Measurements from ENCODE around the gene HAUS6.

HAUS6 gene

GRCh38 chr9:19032406-19032805, 70.3 kb downstream of the HAUS6 start:
- TF ChIP-seq CTCF (IDR thresholded peaks at IDR 0.05; ENCODE audit: low read depth, low read length) = no peak
- DNase-seq (ENCODE audit: low read depth) = no peak
- no peak overlapping the region for H3K4me3 ChIP-seq (ENCODE audit: low read depth, low read length)

DNA sequence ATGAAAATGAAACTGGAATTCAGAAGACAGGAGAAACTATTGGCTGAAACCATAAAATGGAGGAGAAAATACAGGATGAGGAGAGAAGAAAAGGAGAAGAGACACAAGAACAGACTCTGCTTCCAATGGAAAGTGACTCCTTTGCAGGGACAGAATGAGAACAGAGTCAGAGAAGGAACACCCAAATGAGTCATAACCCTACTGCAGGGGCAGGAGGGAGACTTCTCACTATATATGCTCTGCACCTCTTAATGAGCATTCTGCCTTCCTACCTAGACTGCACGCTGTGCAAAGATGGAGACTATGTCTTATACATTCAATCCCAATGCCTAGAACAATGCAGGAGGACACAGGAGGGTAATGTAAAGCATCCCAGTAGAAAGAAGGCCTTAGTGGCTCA, 71.8 kb downstream of the HAUS6 start:
- H3K4me3 ChIP-seq (ENCODE audit: low read depth, low read length) = no peak overlapping the region
- no peak for TF ChIP-seq POLR2A (IDR thresholded peaks at IDR 0.05; ENCODE audit: extremely low read depth, insufficient read length)
- TF ChIP-seq, protein P1, sequence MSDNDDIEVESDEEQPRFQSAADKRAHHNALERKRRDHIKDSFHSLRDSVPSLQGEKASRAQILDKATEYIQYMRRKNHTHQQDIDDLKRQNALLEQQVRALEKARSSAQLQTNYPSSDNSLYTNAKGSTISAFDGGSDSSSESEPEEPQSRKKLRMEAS (IDR thresholded peaks at IDR 0.05; ENCODE audit: low read depth, low read length) = no peak
- no peak for TF ChIP-seq CTCF (IDR thresholded peaks at IDR 0.05; ENCODE audit: low read depth, low read length)
- TF ChIP-seq MYC (IDR thresholded peaks at IDR 0.05; ENCODE audit: low read depth, low read length) = no peak
- DNase-seq (ENCODE audit: low read depth) = no peak

GRCh38 chr9:19028835-19029451, 73.8 kb downstream of the HAUS6 start:
- peak; percentile 79 for DNase-seq (ENCODE audit: low read depth)
- TF ChIP-seq CTCF (IDR thresholded peaks at IDR 0.05; ENCODE audit: low read depth, low read length) (peak; percentile 88), POLR2A (IDR thresholded peaks at IDR 0.05; ENCODE audit: extremely low read depth, insufficient read length) (no peak), MYC (IDR thresholded peaks at IDR 0.05; ENCODE audit: low read depth, low read length) (no peak)
- no peak overlapping the region for H3K4me3 ChIP-seq (ENCODE audit: low read depth, low read length)

- H3K4me3 ChIP-seq (ENCODE audit: low read depth, low read length) = no peak overlapping the region
- TF ChIP-seq, protein P1 (IDR thresholded peaks at IDR 0.05; ENCODE audit: low read depth, low read length) = no peak
- TF ChIP-seq MYC (IDR thresholded peaks at IDR 0.05; ENCODE audit: low read depth, low read length) (no peak), POLR2A (IDR thresholded peaks at IDR 0.05; ENCODE audit: extremely low read depth, insufficient read length) (no peak), CTCF (IDR thresholded peaks at IDR 0.05; ENCODE audit: low read depth, low read length) (no peak)
- no peak for DNase-seq (ENCODE audit: low read depth)
These were observed 74.9 kb downstream of the HAUS6 start for GRCh38 chr9:19027825-19028224.

- H3K4me3 ChIP-seq (ENCODE audit: low read depth, low read length) = no peak overlapping the region
- DNase-seq (ENCODE audit: low read depth) = peak; percentile 42
- TF ChIP-seq POLR2A (IDR thresholded peaks at IDR 0.05; ENCODE audit: extremely low read depth, insufficient read length) (no peak), MYC (IDR thresholded peaks at IDR 0.05; ENCODE audit: low read depth, low read length) (no peak), CTCF (IDR thresholded peaks at IDR 0.05; ENCODE audit: low read depth, low read length) (no peak)
- TF ChIP-seq, protein P1 (IDR thresholded peaks at IDR 0.05; ENCODE audit: low read depth, low read length) = no peak
These were observed 76.3 kb downstream of the HAUS6 start for GRCh38 chr9:19026375-19026774.

DNA sequence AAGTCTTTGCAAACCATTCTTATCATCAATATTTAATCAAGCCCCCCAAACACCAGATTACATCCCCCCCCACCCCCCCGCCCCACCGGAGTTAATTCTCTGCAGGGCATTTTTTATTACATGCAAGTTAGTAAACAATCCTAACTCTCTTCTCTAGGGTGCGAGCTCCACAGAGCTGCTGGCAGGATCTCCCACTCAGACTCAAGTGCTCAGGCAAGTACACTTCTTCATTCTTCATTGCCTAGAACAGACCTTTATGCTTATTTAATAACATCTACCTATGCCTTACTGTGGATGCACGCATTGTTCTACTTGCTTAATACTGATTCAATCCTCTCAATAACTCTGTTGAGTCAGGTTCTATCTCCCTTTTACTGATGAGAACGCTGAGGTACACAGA, 79.6 kb downstream of the HAUS6 start:
- DNase-seq (ENCODE audit: low read depth) = no peak
- TF ChIP-seq, protein P1 (IDR thresholded peaks at IDR 0.05; ENCODE audit: low read depth, low read length) = no peak
- TF ChIP-seq POLR2A (IDR thresholded peaks at IDR 0.05; ENCODE audit: extremely low read depth, insufficient read length) (no peak), CTCF (IDR thresholded peaks at IDR 0.05; ENCODE audit: low read depth, low read length) (no peak)
- no peak overlapping the region for H3K4me3 ChIP-seq (ENCODE audit: low read depth, low read length)
